ENCODE results near the gene MLH1.
"Not testable (repeated sequence)": the region's sequence is repeated elsewhere in the genome, so short reads cannot be mapped to it uniquely, and the experiment has no call there.

Gene MLH1

GRCh38 chr3:36993326-36994283 lies at the start of gene MLH1:
MLH1 (plus strand) TSS chr3:36993518; CDS start chr3:36993548, 30 bp downstream.
- Mint-ChIP-seq H3K4me1 (peaks cover 52% of the 10 kb centered on the region), H3K36me3 (peaks cover 23% of the 10 kb centered on the region), H3K4me3 (no peak within 1 kb of the TSS), H3K27ac (no peak within 1 kb of the TSS), H3K9me3 (no peaks in the 10 kb centered on the region), H3K27me3 (no peaks in the 10 kb centered on the region)

- Mint-ChIP-seq H3K36me3 (peaks cover 9% of the 10 kb centered on the region), H3K4me3 (peak overlapping the region; percentile 77), H3K27me3 (no peaks in the 10 kb centered on the region), H3K27ac (peak overlapping the region; percentile 59), H3K4me1 (peaks cover 22% of the 10 kb centered on the region), H3K9me3 (peaks cover 3% of the 10 kb centered on the region)
These were observed 49.7 kb upstream of the MLH1 start for GRCh38 chr3:36943601-36944000.

- Mint-ChIP-seq H3K27ac (peak overlapping the region; percentile 59), H3K4me1 (peaks cover 27% of the 10 kb centered on the region), H3K4me3 (peak overlapping the region; percentile 77), H3K27me3 (no peaks in the 10 kb centered on the region), H3K36me3 (peaks cover 9% of the 10 kb centered on the region), H3K9me3 (peaks cover 4% of the 10 kb centered on the region)
These were observed 49.2 kb upstream of the MLH1 start for GRCh38 chr3:36944012-36944640.

GRCh38 chr3:36944641-36945270 lies 48.6 kb upstream of the MLH1 start, which contains the start of gene TRANK1:
TRANK1 (minus strand) TSS chr3:36945054; CDS start chr3:36944809, 245 bp downstream.
- Mint-ChIP-seq H3K9me3 (peaks cover 4% of the 10 kb centered on the region), H3K27ac (peak within 1 kb of the TSS; percentile 79), H3K4me1 (peaks cover 33% of the 10 kb centered on the region), H3K4me3 (peak within 1 kb of the TSS; percentile 84), H3K27me3 (no peaks in the 10 kb centered on the region), H3K36me3 (peaks cover 9% of the 10 kb centered on the region)

- H3K36me3 Mint-ChIP-seq: peaks cover 8% of the 10 kb centered on the region
- no peaks in the 10 kb centered on the region for H3K27me3 Mint-ChIP-seq
- peaks cover 4% of the 10 kb centered on the region for H3K9me3 Mint-ChIP-seq
- H3K4me1 Mint-ChIP-seq: peaks cover 32% of the 10 kb centered on the region
- no peak overlapping the region for H3K27ac Mint-ChIP-seq
- H3K4me3 Mint-ChIP-seq: peak overlapping the region; percentile 84
These were observed 47.9 kb upstream of the MLH1 start for GRCh38 chr3:36945333-36945980.

GRCh38 chr3:36947814-36948213 lies 45.5 kb upstream of the MLH1 start:
- H3K27me3 Mint-ChIP-seq, H3K9me3 Mint-ChIP-seq, H3K27ac Mint-ChIP-seq, H3K4me3 Mint-ChIP-seq, H3K36me3 Mint-ChIP-seq: not testable (repeated sequence)
- peaks cover 23% of the 10 kb centered on the region for H3K4me1 Mint-ChIP-seq

- peaks cover 12% of the 10 kb centered on the region for H3K4me1 Mint-ChIP-seq
- no peaks in the 10 kb centered on the region for H3K36me3 Mint-ChIP-seq
- no peaks in the 10 kb centered on the region for H3K27me3 Mint-ChIP-seq
- no peak overlapping the region for H3K27ac Mint-ChIP-seq
- H3K9me3 Mint-ChIP-seq: no peaks in the 10 kb centered on the region
- H3K4me3 Mint-ChIP-seq: no peak overlapping the region
These were observed 38.7 kb upstream of the MLH1 start for GRCh38 chr3:36954452-36955134.

- Mint-ChIP-seq H3K4me1 (peaks cover 10% of the 10 kb centered on the region), H3K9me3 (no peaks in the 10 kb centered on the region), H3K36me3 (no peaks in the 10 kb centered on the region), H3K27ac (peak overlapping the region; percentile 4), H3K27me3 (no peaks in the 10 kb centered on the region), H3K4me3 (no peak overlapping the region)
These were observed 37.2 kb upstream of the MLH1 start for GRCh38 chr3:36956155-36956554.

GRCh38 chr3:36957063-36957462 lies 36.3 kb upstream of the MLH1 start:
- H3K27ac Mint-ChIP-seq: no peak overlapping the region
- no peaks in the 10 kb centered on the region for H3K27me3 Mint-ChIP-seq
- peaks cover 10% of the 10 kb centered on the region for H3K4me1 Mint-ChIP-seq
- no peaks in the 10 kb centered on the region for H3K9me3 Mint-ChIP-seq
- H3K4me3 Mint-ChIP-seq: no peak overlapping the region
- no peaks in the 10 kb centered on the region for H3K36me3 Mint-ChIP-seq

GRCh38 chr3:36957862-36958686 lies 35.2 kb upstream of the MLH1 start:
- Mint-ChIP-seq H3K4me1 (peaks cover 10% of the 10 kb centered on the region), H3K4me3 (peak overlapping the region; percentile 0), H3K27ac (peak overlapping the region; percentile 57), H3K27me3 (no peaks in the 10 kb centered on the region), H3K9me3 (no peaks in the 10 kb centered on the region), H3K36me3 (no peaks in the 10 kb centered on the region)

GRCh38 chr3:36959821-36960220 lies 33.5 kb upstream of the MLH1 start:
- H3K27ac Mint-ChIP-seq: no peak overlapping the region
- no peak overlapping the region for H3K4me3 Mint-ChIP-seq
- H3K27me3 Mint-ChIP-seq: no peaks in the 10 kb centered on the region
- no peaks in the 10 kb centered on the region for H3K9me3 Mint-ChIP-seq
- H3K36me3 Mint-ChIP-seq: no peaks in the 10 kb centered on the region
- peaks cover 10% of the 10 kb centered on the region for H3K4me1 Mint-ChIP-seq

- Mint-ChIP-seq H3K4me1 (peaks cover 10% of the 10 kb centered on the region), H3K27me3 (no peaks in the 10 kb centered on the region), H3K9me3 (no peaks in the 10 kb centered on the region)
These were observed 32.8 kb upstream of the MLH1 start for GRCh38 chr3:36960502-36960901.

GRCh38 chr3:36963008-36963407 lies 30.3 kb upstream of the MLH1 start:
- H3K27me3 Mint-ChIP-seq, H3K9me3 Mint-ChIP-seq, H3K36me3 Mint-ChIP-seq, H3K27ac Mint-ChIP-seq, H3K4me1 Mint-ChIP-seq, H3K4me3 Mint-ChIP-seq: not testable (repeated sequence)

More at GRCh38 chr3:36960502-36960901, 32.8 kb upstream of the MLH1 start:
- no peak overlapping the region for H3K27ac Mint-ChIP-seq
- H3K4me3 Mint-ChIP-seq: no peak overlapping the region
- no peaks in the 10 kb centered on the region for H3K36me3 Mint-ChIP-seq

GRCh38 chr3:36964331-36964730 lies 29.0 kb upstream of the MLH1 start:
- Mint-ChIP-seq H3K36me3 (no peaks in the 10 kb centered on the region), H3K27me3 (no peaks in the 10 kb centered on the region), H3K27ac (no peak overlapping the region), H3K4me3 (no peak overlapping the region), H3K4me1 (peaks cover 6% of the 10 kb centered on the region), H3K9me3 (no peaks in the 10 kb centered on the region)

All from activated naive CD4-positive, alpha-beta T cell treated with anti-CD3 and anti-CD28 coated beads, Interleukin-2, amount 50 U/mL, for 24 hours (primary cell).